Hepatocyte (in vitro differentiated cells): ENCODE results near the gene RASGRP2. TPM values are rescaled to one million over a fixed set of nuclear protein-coding genes. Genes with fewer than 3 reads are reported as not detected.

Experiments
- DNase-seq: peaks from one replicate; pipeline ENCODE4 v3.0.0-alpha.2; 2016; ENCODE audit warnings: low spot score
- H2AFZ ChIP-seq: fragments of 200-600 bp; sonication (generic); 2 replicates; pipeline ENCODE4 v1.6.0; 2016; ENCODE audit warnings: antibody characterized with exemption, mild to moderate bottlenecking
- H3K27ac ChIP-seq: fragments of 200-600 bp; sonication (generic); 2 replicates; pipeline ENCODE4 v1.5.1; 2016; ENCODE audit warnings: mild to moderate bottlenecking
- H3K27me3 ChIP-seq: fragments of 200-600 bp; sonication (generic); 2 replicates; pipeline ENCODE4 v1.6.1; 2016
- H3K36me3 ChIP-seq: fragments of 200-600 bp; sonication (generic); replicated peaks from 2 replicates; pipeline ENCODE4 v1.5.1; 2016; ENCODE audit warnings: low read depth; ENCODE audit not compliant: insufficient read depth
- H3K4me1 ChIP-seq: fragments of 200-600 bp; sonication (generic); 2 replicates; pipeline ENCODE4 v1.5.1; 2016; ENCODE audit warnings: mild to moderate bottlenecking, moderate library complexity; ENCODE audit not compliant: insufficient read depth
- H3K4me2 ChIP-seq: fragments of 200-600 bp; sonication (generic); 2 replicates; pipeline ENCODE4 v1.6.0; 2016
- H3K4me3 ChIP-seq: fragments of 200-600 bp; sonication (generic); 2 replicates; pipeline ENCODE4 v1.5.1; 2016; ENCODE audit warnings: mild to moderate bottlenecking
- H3K79me2 ChIP-seq: fragments of 200-600 bp; sonication (generic); 2 replicates; pipeline ENCODE4 v1.6.0; 2017; ENCODE audit warnings: mild to moderate bottlenecking
- H3K9me2 ChIP-seq: fragments of 200-600 bp; sonication (generic); replicated peaks from 2 replicates; pipeline ENCODE4 v1.6.0; 2017; ENCODE audit warnings: mild to moderate bottlenecking; ENCODE audit not compliant: insufficient read depth
- H3K9me3 ChIP-seq: fragments of 200-600 bp; sonication (generic); 2 replicates; pipeline ENCODE4 v1.5.1; 2016; ENCODE audit warnings: low read depth, mild to moderate bottlenecking
- H4K20me1 ChIP-seq: fragments of 200-600 bp; sonication (generic); 2 replicates; pipeline ENCODE4 v1.6.0; 2016; ENCODE audit warnings: mild to moderate bottlenecking; ENCODE audit not compliant: insufficient read depth, poor library complexity, severe bottlenecking
- CTCF ChIP-seq: fragments of 200-600 bp; sonication (generic); IDR thresholded peaks from 2 replicates; pipeline ENCODE4 v1.5.1; 2016; ENCODE audit warnings: antibody characterized with exemption, mild to moderate bottlenecking; ENCODE audit not compliant: poor library complexity
- EZH2 ChIP-seq: fragments of 200-600 bp; sonication (generic); IDR thresholded peaks from 2 replicates; pipeline ENCODE4 v1.6.1; 2016; ENCODE audit warnings: antibody characterized with exemption, mild to moderate bottlenecking, borderline replicate concordance
- EZH2phosphoT487 ChIP-seq: fragments of 200-600 bp; sonication (generic); IDR thresholded peaks from one replicate; pipeline ENCODE4 v1.6.1; 2018; ENCODE audit warnings: antibody characterized with exemption, mild to moderate bottlenecking, low read depth, moderate library complexity; ENCODE audit not compliant: unreplicated experiment, severe bottlenecking
- WGBS: methylation state at CpG from one replicate; pipeline ENCODE4 v1.1.6; 2016; ENCODE audit warnings: low lambda C conversion rate; ENCODE audit errors: missing lambda C conversion rate; 5-methylcytosine and 5-hydroxymethylcytosine counted together
- polyA plus RNA-seq: library from polyadenylated mRNA; unstranded; fragments of >200 nt; fragmentation: Nextera tagmentation; extraction: Ambion mirVana; gene quantifications from 2 replicates; pipeline ENCODE4 v1.2.1, GENCODE V29; 2016
- total RNA-seq: library from RNA; depleted of rRNA; stranded (reverse); fragments of >200 nt; gene quantifications from 2 replicates; pipeline ENCODE4 v1.2.3, GENCODE V29; 2014

The RASGRP2 gene
- total and polyA plus RNA-seq, 2 experiments from 2014 or later, result 0.10 to 3.2 TPM

- WGBS, result 70% methylated on average over 13 of the region's 13 CpGs
- TF ChIP-seq EZH2, result no peak
- H3K4me2 ChIP-seq, result no peak overlapping the region
- DNase-seq, result no peak
- H3K27me3 ChIP-seq, result no peaks in the 10 kb centered on the region
- H3K4me1 ChIP-seq, result peaks cover 9% of the 10 kb centered on the region
- no peaks in the 10 kb centered on the region for H3K9me3 ChIP-seq
- peaks cover 6% of the 10 kb centered on the region for H3K36me3 ChIP-seq
- H4K20me1 ChIP-seq, result peaks cover 52% of the 10 kb centered on the region
- H3K9me2 ChIP-seq, result no peaks in the 10 kb centered on the region
- H3K79me2 ChIP-seq, result peaks cover 7% of the 10 kb centered on the region
- no peak overlapping the region for H2AFZ ChIP-seq
- H3K4me3 ChIP-seq, result no peak overlapping the region
- H3K27ac ChIP-seq, result no peak overlapping the region
These were observed 19.0 kb upstream of the RASGRP2 start for GRCh38 chr11:64762674-64763525.

- peaks cover 46% of the 10 kb centered on the region for H4K20me1 ChIP-seq
- peaks cover 3% of the 10 kb centered on the region for H3K79me2 ChIP-seq
- peaks cover 9% of the 10 kb centered on the region for H3K4me1 ChIP-seq
- H3K9me2 ChIP-seq, result no peaks in the 10 kb centered on the region
- WGBS, result 88% methylated on average over 5 of the region's 5 CpGs
- no peak overlapping the region for H3K4me3 ChIP-seq
- no peak overlapping the region for H3K4me2 ChIP-seq
- H3K27me3 ChIP-seq, result no peaks in the 10 kb centered on the region
- peaks cover 6% of the 10 kb centered on the region for H3K36me3 ChIP-seq
- H3K9me3 ChIP-seq, result no peaks in the 10 kb centered on the region
- H2AFZ ChIP-seq, result no peak overlapping the region
- TF ChIP-seq CTCF (no peak), EZH2phosphoT487 (no peak), EZH2 (no peak)
- peak; percentile 5 for DNase-seq
- H3K27ac ChIP-seq, result no peak overlapping the region
These were observed 18.3 kb upstream of the RASGRP2 start for GRCh38 chr11:64762277-64762673.

GRCh38 chr11:64760759-64761420 is 16.9 kb upstream of the RASGRP2 start:
- H3K27ac ChIP-seq, result no peak overlapping the region
- H3K79me2 ChIP-seq, result no peaks in the 10 kb centered on the region
- no peaks in the 10 kb centered on the region for H3K9me3 ChIP-seq
- H3K4me1 ChIP-seq, result peaks cover 9% of the 10 kb centered on the region
- WGBS, result 81% methylated on average over 7 of the region's 7 CpGs
- no peak overlapping the region for H2AFZ ChIP-seq
- no peak for TF ChIP-seq EZH2phosphoT487
- TF ChIP-seq CTCF, result no peak
- TF ChIP-seq EZH2, result no peak
- peaks cover 6% of the 10 kb centered on the region for H3K36me3 ChIP-seq
- H3K4me2 ChIP-seq, result no peak overlapping the region
- no peaks in the 10 kb centered on the region for H3K9me2 ChIP-seq
- no peaks in the 10 kb centered on the region for H3K27me3 ChIP-seq
- DNase-seq, result no peak
- H4K20me1 ChIP-seq, result peaks cover 35% of the 10 kb centered on the region
- H3K4me3 ChIP-seq, result no peak overlapping the region
